Trophoblast cell (in vitro differentiated cells and primary cell): Measurements from ENCODE around the gene ASH1L.
"Not testable (repeated sequence)": the region's sequence is repeated elsewhere in the genome, so short reads cannot be mapped to it uniquely, and the experiment has no call there.

Experiments used
- DNase-seq, 2 donors: peaks; one replicate each; pipeline ENCODE4 v3.0.0-alpha.2; 2016
- H2AFZ ChIP-seq: 2 replicates; pipeline ENCODE4 v1.6.1; 2013; ENCODE audit warnings: low read length, moderate library complexity, mild to moderate bottlenecking; ENCODE audit not compliant: insufficient read depth, poor library complexity
- H2AK5ac ChIP-seq: 2 replicates; pipeline ENCODE4 v1.6.1; 2013; ENCODE audit warnings: mild to moderate bottlenecking, low read length
- H2BK120ac ChIP-seq: 2 replicates; pipeline ENCODE4 v1.6.1; 2013; ENCODE audit warnings: low read length, mild to moderate bottlenecking, moderate library complexity; ENCODE audit not compliant: insufficient read depth, poor library complexity
- H2BK12ac ChIP-seq: 2 replicates; pipeline ENCODE4 v1.6.1; 2013; ENCODE audit warnings: mild to moderate bottlenecking, low read length, moderate library complexity
- H2BK5ac ChIP-seq: 2 replicates; pipeline ENCODE4 v1.6.1; 2013; ENCODE audit warnings: low read length, low read depth, moderate library complexity, mild to moderate bottlenecking; ENCODE audit not compliant: poor library complexity
- H3K14ac ChIP-seq: 2 replicates; pipeline ENCODE4 v1.6.1; 2013; ENCODE audit warnings: mild to moderate bottlenecking, low read length
- H3K18ac ChIP-seq: 2 replicates; pipeline ENCODE4 v1.6.1; 2013; ENCODE audit warnings: mild to moderate bottlenecking, low read length
- H3K23ac ChIP-seq: 2 replicates; pipeline ENCODE4 v1.6.1; 2013; ENCODE audit warnings: low read length
- H3K27ac ChIP-seq: 2 replicates; pipeline ENCODE4 v1.5.1; 2013; ENCODE audit warnings: low read depth, mild to moderate bottlenecking, inconsistent platforms, low read length, moderate library complexity
- H3K27me3 ChIP-seq: 2 replicates; pipeline ENCODE4 v1.6.1; 2013; ENCODE audit warnings: inconsistent platforms, mild to moderate bottlenecking, low read length, moderate library complexity; ENCODE audit not compliant: insufficient read depth
- H3K36me3 ChIP-seq, 2 experiments: 1 replicate in 1 of 2; 2 replicates in 1 of 2; pipeline ENCODE4 v1.6.1; 2013; ENCODE audit warnings: low read length in 2 of 2, mild to moderate bottlenecking in 2 of 2, moderate library complexity in 1 of 2; ENCODE audit not compliant: insufficient read depth in 2 of 2, control insufficient read depth in 1 of 2
- H3K4ac ChIP-seq: 2 replicates; pipeline ENCODE4 v1.6.1; 2013; ENCODE audit warnings: low read depth, mild to moderate bottlenecking, low read length, moderate library complexity
- H3K4me1 ChIP-seq, 2 experiments: 1 replicate in 1 of 2; 2 replicates in 1 of 2; pipeline ENCODE4 v1.6.1; 2013; ENCODE audit warnings: low read length in 2 of 2, mild to moderate bottlenecking in 2 of 2, moderate library complexity in 1 of 2; ENCODE audit not compliant: insufficient read depth in 2 of 2, control insufficient read depth in 1 of 2
- H3K4me2 ChIP-seq: 2 replicates; pipeline ENCODE4 v1.6.1; 2013; ENCODE audit warnings: inconsistent platforms, mild to moderate bottlenecking, low read length, moderate library complexity
- H3K4me3 ChIP-seq: 2 replicates; pipeline ENCODE4 v1.5.1; 2013; ENCODE audit warnings: mild to moderate bottlenecking, low read depth, low read length, inconsistent platforms
- H3K79me1 ChIP-seq: one replicate; pipeline ENCODE4 v1.6.1; 2013; ENCODE audit warnings: low read length
- H3K79me2 ChIP-seq: 2 replicates; pipeline ENCODE4 v1.6.1; 2013; ENCODE audit warnings: low read length, mild to moderate bottlenecking; ENCODE audit not compliant: control insufficient read depth, insufficient read depth, poor library complexity
- H3K9ac ChIP-seq: 2 replicates; pipeline ENCODE4 v1.6.1; 2013; ENCODE audit warnings: mild to moderate bottlenecking, low read length
- H3K9me3 ChIP-seq: 2 replicates; pipeline ENCODE4 v1.6.1; 2013; ENCODE audit warnings: low read depth, mild to moderate bottlenecking, control low read depth, inconsistent platforms, low read length; ENCODE audit not compliant: insufficient read depth
- H4K12ac ChIP-seq: 2 replicates; pipeline ENCODE4 v1.6.1; 2013; ENCODE audit warnings: low read depth, mild to moderate bottlenecking, low read length, moderate library complexity
- H4K8ac ChIP-seq: 2 replicates; pipeline ENCODE4 v1.6.1; 2013; ENCODE audit warnings: low read depth, mild to moderate bottlenecking, low read length, moderate library complexity
- H4K91ac ChIP-seq: one replicate; pipeline ENCODE4 v1.6.1; 2013; ENCODE audit warnings: low read depth, mild to moderate bottlenecking, low read length, moderate library complexity
- WGBS: extraction: QIAGEN DNeasy Blood & Tissue Kit; methylation state at CpG from one replicate; pipeline ENCODE4 v1.1.7; 2013; ENCODE audit warnings: missing lambda C conversion rate; ENCODE audit not compliant: insufficient read length, insufficient coverage; ENCODE audit errors: extremely low coverage; 5-methylcytosine and 5-hydroxymethylcytosine counted together

ASH1L gene

GRCh38 chr1:155505963-155506362, 56.6 kb downstream of the ASH1L start:
- H3K36me3 ChIP-seq, H4K91ac ChIP-seq, H4K12ac ChIP-seq, H3K79me2 ChIP-seq, H3K27me3 ChIP-seq, H2BK5ac ChIP-seq, H2BK12ac ChIP-seq, H4K8ac ChIP-seq, H3K4me1 ChIP-seq, H3K79me1 ChIP-seq, H2AFZ ChIP-seq, H3K4ac ChIP-seq, H3K27ac ChIP-seq, H3K23ac ChIP-seq, DNase-seq, H3K4me2 ChIP-seq, H2AK5ac ChIP-seq, H3K18ac ChIP-seq, H3K4me3 ChIP-seq, H3K9ac ChIP-seq, H3K14ac ChIP-seq, H2BK120ac ChIP-seq, H3K9me3 ChIP-seq: not testable (repeated sequence)
- WGBS = no CpG with 5 or more reads among the region's 3 CpGs

- no peak overlapping the region for H2BK120ac ChIP-seq
- H3K27ac ChIP-seq = no peak overlapping the region
- H3K14ac ChIP-seq = no peak overlapping the region
- no peaks in the 10 kb centered on the region for H3K9me3 ChIP-seq
- no peak overlapping the region for H2BK5ac ChIP-seq
- no peak overlapping the region for H4K12ac ChIP-seq
- H3K4me3 ChIP-seq = no peak overlapping the region
- H3K79me2 ChIP-seq = no peaks in the 10 kb centered on the region
- H4K8ac ChIP-seq = no peak overlapping the region
- H3K4me1 ChIP-seq = no peaks in the 10 kb centered on the region
- H3K4me2 ChIP-seq = no peak overlapping the region
- DNase-seq = peak in 1 of 2 donors; percentile 62
- H3K18ac ChIP-seq = no peak overlapping the region
- H4K91ac ChIP-seq = no peak overlapping the region
- H3K36me3 ChIP-seq = peaks cover 0 to 2% of the 10 kb centered on the region in 2 experiments
- no peak overlapping the region for H2AFZ ChIP-seq
- H3K79me1 ChIP-seq = no peaks in the 10 kb centered on the region
- no peak overlapping the region for H3K23ac ChIP-seq
- no peak overlapping the region for H2AK5ac ChIP-seq
- WGBS = no CpG with 5 or more reads among the region's 5 CpGs
- H3K4ac ChIP-seq = no peak overlapping the region
- no peaks in the 10 kb centered on the region for H3K27me3 ChIP-seq
- H2BK12ac ChIP-seq = no peak overlapping the region
- H3K9ac ChIP-seq = no peak overlapping the region
Observed at GRCh38 chr1:155504207-155504606, 58.4 kb downstream of the ASH1L start.

- H3K18ac ChIP-seq = no peak overlapping the region
- H3K4me2 ChIP-seq = no peak overlapping the region
- no peaks in the 10 kb centered on the region for H3K4me1 ChIP-seq
- no peak overlapping the region for H4K12ac ChIP-seq
- no peak overlapping the region for H2AK5ac ChIP-seq
- H3K23ac ChIP-seq = no peak overlapping the region
- no peak overlapping the region for H2BK120ac ChIP-seq
- H2BK5ac ChIP-seq = no peak overlapping the region
- H2BK12ac ChIP-seq = no peak overlapping the region
- no peaks in the 10 kb centered on the region for H3K9me3 ChIP-seq
- no peak overlapping the region for H3K9ac ChIP-seq
- H3K4me3 ChIP-seq = no peak overlapping the region
- no peaks in the 10 kb centered on the region for H3K79me2 ChIP-seq
- no peak for DNase-seq
- H4K8ac ChIP-seq = no peak overlapping the region
- WGBS = no CpG with 5 or more reads among the region's 5 CpGs
- H3K36me3 ChIP-seq = peaks cover 0 to 2% of the 10 kb centered on the region in 2 experiments
- H3K27me3 ChIP-seq = no peaks in the 10 kb centered on the region
- H3K79me1 ChIP-seq = no peaks in the 10 kb centered on the region
- no peak overlapping the region for H3K27ac ChIP-seq
- no peak overlapping the region for H4K91ac ChIP-seq
- no peak overlapping the region for H3K14ac ChIP-seq
- no peak overlapping the region for H2AFZ ChIP-seq
- H3K4ac ChIP-seq = no peak overlapping the region
Observed at GRCh38 chr1:155499953-155500639, 62.5 kb downstream of the ASH1L start.

GRCh38 chr1:155499263-155499662, 63.3 kb downstream of the ASH1L start:
- no peaks in the 10 kb centered on the region for H3K4me1 ChIP-seq
- no peak overlapping the region for H3K4ac ChIP-seq
- no peaks in the 10 kb centered on the region for H3K79me1 ChIP-seq
- no peak overlapping the region for H3K23ac ChIP-seq
- no peak overlapping the region for H2BK12ac ChIP-seq
- no peak overlapping the region for H4K12ac ChIP-seq
- no peak overlapping the region for H3K9ac ChIP-seq
- H3K4me3 ChIP-seq = no peak overlapping the region
- no peak overlapping the region for H4K8ac ChIP-seq
- H2AFZ ChIP-seq = no peak overlapping the region
- no peaks in the 10 kb centered on the region for H3K27me3 ChIP-seq
- no peaks in the 10 kb centered on the region for H3K79me2 ChIP-seq
- no peak overlapping the region for H3K27ac ChIP-seq
- no peak overlapping the region for H2AK5ac ChIP-seq
- H3K9me3 ChIP-seq = no peaks in the 10 kb centered on the region
- no CpG with 5 or more reads among the region's 1 CpG for WGBS
- no peak overlapping the region for H3K14ac ChIP-seq
- no peak for DNase-seq
- no peak overlapping the region for H2BK5ac ChIP-seq
- no peak overlapping the region for H3K18ac ChIP-seq
- H3K4me2 ChIP-seq = no peak overlapping the region
- H2BK120ac ChIP-seq = no peak overlapping the region
- no peak overlapping the region for H4K91ac ChIP-seq
- H3K36me3 ChIP-seq = peaks cover 0 to 2% of the 10 kb centered on the region in 2 experiments
